CD4-positive, alpha-beta T cell treated with Interleukin-4 for 4 hours (primary cell): ENCODE data around the gene TRAF4.

Experiments
- DNase-seq: peaks from one replicate; pipeline ENCODE4 v3.0.0-alpha.2; 2020

Gene TRAF4

DNA sequence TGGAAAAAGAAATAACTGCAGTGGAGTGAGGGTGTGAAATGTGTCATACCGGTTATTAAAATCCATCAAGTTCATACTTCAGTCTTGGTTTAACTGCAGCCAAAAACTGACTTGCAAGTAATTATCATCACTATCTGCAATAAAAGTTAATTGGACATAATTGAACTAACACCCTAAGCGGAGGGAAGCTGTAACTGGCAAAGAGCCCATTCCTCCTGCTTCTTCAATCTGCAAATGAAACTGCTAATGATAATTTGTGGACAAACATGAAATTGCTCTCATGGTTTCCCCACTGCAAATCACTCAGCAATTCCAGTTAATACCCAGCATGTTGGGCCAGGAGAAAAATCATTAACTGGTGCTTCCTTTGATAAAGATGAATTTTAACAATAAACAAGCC lies 52.3 kb downstream of the TRAF4 start:
- no peak for DNase-seq
